GM12878 (cell line): ENCODE data around the gene PTGES3L. TPM values are rescaled to one million over a fixed set of nuclear protein-coding genes. Genes with fewer than 3 reads are reported as not detected.
A peak's percentile ranks its signal among the peaks of the same experiment; 100 is the strongest.

ENCODE experiments used
- ATAC-seq: fragments of 200-7000 bp; cut with Tn5 transposase; 3 replicates; pipeline ENCODE4 v1.9.1; 2020; ENCODE audit warnings: mild to moderate bottlenecking, moderate library complexity
- BruUV-seq: library from RNA; stranded (reverse); fragments of 400-500 nt; replicated peaks from 2 replicates; lab custom pipeline; 2021; lab: Mats Ljungman, UMichigan
- CTCF ChIA-PET: fragments of 300-600 bp; sonication (Branson Sonifier 250); formaldehyde crosslinking; extraction: SDS; loops from one replicate; lab custom pipeline; 2021; ENCODE audit warnings: inconsistent platforms; lab: Yijun Ruan, JAX
- POLR2A ChIA-PET: fragments of 350-600 bp; formaldehyde crosslinking; extraction: SDS; loops from one replicate; lab custom pipeline; 2021; ENCODE audit warnings: inconsistent platforms; lab: Charles Lee
- RAD21 ChIA-PET: fragments of 300-600 bp; sonication (Branson Sonifier 250); formaldehyde crosslinking; loops from one replicate; lab custom pipeline; 2023; ENCODE audit warnings: antibody characterized with exemption; ENCODE audit not compliant: unreplicated experiment; lab: Charles Lee
- SMC1A ChIA-PET: fragments of 300-600 bp; sonication (Branson Sonifier 250); formaldehyde crosslinking; loops from one replicate; lab custom pipeline; 2023; ENCODE audit not compliant: unreplicated experiment, uncharacterized antibody; lab: Charles Lee
- DNase-seq: peaks from one replicate; pipeline ENCODE4 v3.0.0-alpha.2; 2011; ENCODE audit warnings: low read depth, low spot score
- FAIRE-seq: peaks from 3 replicates; lab custom pipeline; 2011; peaks lifted over from hg19 to GRCh38; lab: Jason Lieb, UNC
- H2AFZ ChIP-seq: 2 replicates; pipeline ENCODE4 v1.6.0; 2011; ENCODE audit warnings: low read depth, low read length, control low read depth; ENCODE audit not compliant: control insufficient read depth
- H3K27ac ChIP-seq: 2 replicates; pipeline ENCODE4 v1.5.1; 2011; ENCODE audit warnings: control low read depth; ENCODE audit not compliant: control insufficient read depth, insufficient read depth
- H3K27me3 ChIP-seq, 2 experiments: replicated peaks in 1 of 2; 2 replicates each; pipeline versions ENCODE4 v1.6.0 to v1.6.1; 2011; ENCODE audit warnings: low read length in 1 of 2; ENCODE audit not compliant: control insufficient read depth in 2 of 2, insufficient read depth in 2 of 2
- H3K36me3 ChIP-seq, 2 experiments: 2 replicates each; pipeline ENCODE4 v1.5.1; 2011; ENCODE audit warnings: low read length in 1 of 2; ENCODE audit not compliant: control insufficient read depth in 2 of 2, insufficient read depth in 2 of 2
- H3K4me1 ChIP-seq: 2 replicates; pipeline ENCODE4 v1.6.1; 2011; ENCODE audit warnings: mild to moderate bottlenecking, low read length, moderate library complexity, mixed read lengths; ENCODE audit not compliant: control insufficient read depth, insufficient read depth
- H3K4me2 ChIP-seq: 2 replicates; pipeline ENCODE4 v1.6.0; 2011; ENCODE audit warnings: control low read depth; ENCODE audit not compliant: control insufficient read depth, insufficient read depth
- H3K4me3 ChIP-seq: fragments of 200-600 bp; sonication (generic); 2 replicates; pipeline ENCODE4 v1.5.1; 2016
- H3K79me2 ChIP-seq: 2 replicates; pipeline ENCODE4 v1.6.0; 2011; ENCODE audit warnings: low read length; ENCODE audit not compliant: control insufficient read depth, insufficient read depth
- H3K9ac ChIP-seq: 2 replicates; pipeline ENCODE4 v1.8.0; 2011; ENCODE audit warnings: low read length, control low read depth, mixed read lengths; ENCODE audit not compliant: control insufficient read depth, insufficient read depth
- H3K9me3 ChIP-seq: replicated peaks from 3 replicates; pipeline ENCODE4 v1.5.1; 2011; ENCODE audit warnings: mild to moderate bottlenecking, low read length; ENCODE audit not compliant: control insufficient read depth, insufficient read depth
- H4K20me1 ChIP-seq: 2 replicates; pipeline ENCODE4 v1.6.0; 2011; ENCODE audit not compliant: control insufficient read depth, insufficient read depth
- BHLHE40 ChIP-seq, 2 experiments: fragments of 450-650 bp in 1 of 2; IDR thresholded peaks; 2 replicates each; pipeline ENCODE4 v1.6.1; 2011 to 2017; ENCODE audit warnings: low read depth in 2 of 2, borderline replicate concordance in 1 of 2, improper control_type of control experiment in 1 of 2, low read length in 1 of 2, mild to moderate bottlenecking in 1 of 2
- FOXK2 ChIP-seq: fragments of 450-650 bp; IDR thresholded peaks from 2 replicates; pipeline ENCODE4 v1.6.1; 2017; ENCODE audit warnings: mild to moderate bottlenecking, moderate library complexity
- IKZF2 ChIP-seq, 2 experiments: fragments of 450-650 bp; IDR thresholded peaks; 2 replicates each; pipeline ENCODE4 v1.6.1; 2017; ENCODE audit warnings: mild to moderate bottlenecking in 2 of 2, moderate library complexity in 2 of 2
- MTA2 ChIP-seq: fragments of 450-650 bp; IDR thresholded peaks from 2 replicates; pipeline ENCODE4 v1.6.1; 2016; ENCODE audit warnings: low read depth, mild to moderate bottlenecking, moderate library complexity
- MYB ChIP-seq: fragments of 150-350 bp; IDR thresholded peaks from 2 replicates; pipeline ENCODE4 v1.6.1; 2014; ENCODE audit warnings: mild to moderate bottlenecking, low read depth, low read length, borderline replicate concordance
- NBN ChIP-seq: fragments of 450-650 bp; IDR thresholded peaks from 2 replicates; pipeline ENCODE4 v1.6.1; 2016
- TARDBP ChIP-seq: IDR thresholded peaks from 2 replicates; pipeline ENCODE4 v1.6.1; 2016; ENCODE audit warnings: borderline replicate concordance
- WGBS: methylation state at CpG from one replicate; pipeline ENCODE4 v1.1.6; 2016; ENCODE audit warnings: low lambda C conversion rate; ENCODE audit not compliant: insufficient replicate concordance, insufficient coverage; ENCODE audit errors: missing lambda C conversion rate; 5-methylcytosine and 5-hydroxymethylcytosine counted together
- in situ Hi-C: fragments of 300-500 bp; cut with MboI; formaldehyde crosslinking; loops from 9 replicates; pipeline ENCODE4 v1.14.3; 2018; ENCODE audit warnings: mixed read lengths
- intact Hi-C: fragments of 100-400 bp; cut with micrococcal nuclease; formaldehyde crosslinking; loops from one replicate; pipeline ENCODE4 v1.14.2; 2022; ENCODE audit not compliant: unreplicated experiment
- polyA plus RNA-seq, 11 experiments: library from polyadenylated mRNA; depleted of rRNA in 4 of 11; unstranded in 6 of 11; stranded (reverse) in 5 of 11; fragments of >200 nt; fragmentation: Nextera tagmentation in 4 of 11; fragmentation: Illumina TruSeq in 1 of 11; extraction: Ambion mirVana in 4 of 11; extraction: Trizol in 1 of 11; gene quantifications; 1 replicate in 1 of 11; 2 replicates in 10 of 11; pipeline versions ENCODE4 v1.2.1 to v1.2.3, GENCODE V29; 2011 to 2016; ENCODE audit warnings: inconsistent platforms in 2 of 11, missing spikeins in 2 of 11, low read depth in 1 of 11
- small RNA-seq: library from RNA; depleted of rRNA; stranded (forward); fragments of <200 nt; gene quantifications from one replicate; pipeline ENCODE3, GENCODE V24; 2014
- total RNA-seq, 4 experiments: library from RNA; depleted of rRNA in 3 of 4; stranded (reverse); fragments of >200 nt in 3 of 4; fragmentation: Illumina TruSeq in 1 of 4; extraction: Trizol in 1 of 4; gene quantifications; 2 replicates each; pipeline versions ENCODE4 v1.2.1 to v1.2.3, GENCODE V29; 2013 to 2021

Gene PTGES3L
- total and polyA plus RNA-seq, 10 of the 15 experiments (the other 5 are each of a cell fraction or from before 2014, with no cell fraction given), result 0.11 to 2.3 (median 0.98) TPM

- TF ChIP-seq BHLHE40 (IDR thresholded peaks at IDR 0.05; ENCODE audit: borderline replicate concordance in 1 of 2, low read depth in 2 of 2, low read length in 1 of 2) (no peak), TARDBP (no peak), MYB (no peak), FOXK2 (peak; percentile 32; the same call in 1 of the 2 replicates), IKZF2 (IDR thresholded peaks at IDR 0.05) (peak in 1 of 2 experiments; percentile 43; a peak in 2 of 4 replicates), MTA2 (peak; percentile 83), NBN (peak; percentile 35; the same call in 1 of the 2 replicates)
- intact Hi-C loops, result no loop called here
- WGBS, result 42% methylated on average over 3 of the region's 3 CpGs
- H3K9ac ChIP-seq, result no peak overlapping the region
- in situ Hi-C loops, result no loop called here
- peak; percentile 70 for ATAC-seq
- no TSS peak for BruUV-seq
- POLR2A ChIA-PET, result interaction anchor here (0.5 to 1.1 kb wide), 3 partner anchors 156 to 1474 kb away, joined by 3 to 9 read pairs (median 3); no protein-coding TSS in a partner anchor
- no peak for FAIRE-seq
- no peaks in the 10 kb centered on the region; a peak in 1 of 4 replicates for H3K27me3 ChIP-seq
- no peak overlapping the region for H2AFZ ChIP-seq
- SMC1A ChIA-PET, result interaction anchor here (0.9 to 1.6 kb wide), 5 partner anchors 10 to 389 kb away, joined by 3 to 5 read pairs (median 4); partner anchors contain the start of gene RPL27
- no peak overlapping the region for H3K4me2 ChIP-seq
- H3K9me3 ChIP-seq, result no peaks in the 10 kb centered on the region
- no peak overlapping the region for H3K4me3 ChIP-seq
- no peak for DNase-seq
- no peaks in the 10 kb centered on the region for H3K79me2 ChIP-seq
- RAD21 ChIA-PET, result interaction anchor here (0.8 to 2.4 kb wide), 2 partner anchors 10 to 95 kb away, joined by 3 to 8 read pairs; partner anchors contain the start of gene BECN1
- H3K27ac ChIP-seq, result no peak overlapping the region
- CTCF ChIA-PET, result interaction anchor here (1.8 to 6.7 kb wide), 3 partner anchors 11 to 99 kb away, joined by 7 to 40 read pairs (median 8); partner anchors contain the start of gene BECN1
- H3K36me3 ChIP-seq, result no peaks in the 10 kb centered on the region
- H3K4me1 ChIP-seq, result no peaks in the 10 kb centered on the region
- no peaks in the 10 kb centered on the region for H4K20me1 ChIP-seq
These were observed 60.9 kb downstream of the PTGES3L start for GRCh38 chr17:42918902-42919521.

Small RNA genes within 50 kb of the gene (small RNA-seq; reads per million reads assigned to genes)
- 0.55 reads per million, percentile 11 among the genes with 10 or more reads in this experiment for gene AARSD1
- gene RF00561, result not detected

Other genes starting within 250 kb of the PTGES3L start
Only the 7 nearest of the 21 such genes appear.
- gene G6PC1, start 79.3 kb downstream of the PTGES3L start, total RNA-seq (2014; rRNA removed), result not detected in 2 replicates
- not detected in 2 replicates for gene G6PC1, start 79.3 kb downstream of the PTGES3L start, total RNA-seq (2014; rRNA removed; fragmentation: Illumina TruSeq; extraction: Trizol)
- 0.11 TPM in 1 of 2 replicates, not detected in the other for gene G6PC1, start 79.3 kb downstream of the PTGES3L start, total RNA-seq (2021)
- not detected in 2 replicates for gene G6PC1, start 79.3 kb downstream of the PTGES3L start, polyA plus RNA-seq (2011; rRNA removed)
- not detected in 2 replicates for gene G6PC1, start 79.3 kb downstream of the PTGES3L start, polyA plus RNA-seq (2014; fragmentation: Illumina TruSeq; extraction: Trizol)
- not detected for gene G6PC1, start 79.3 kb downstream of the PTGES3L start, polyA plus RNA-seq (2014; fragmentation: Nextera tagmentation; extraction: Ambion mirVana)
- gene G6PC1, start 79.3 kb downstream of the PTGES3L start, polyA plus RNA-seq (2014; rRNA removed), result not detected in 2 replicates
- gene G6PC1, start 79.3 kb downstream of the PTGES3L start, polyA plus RNA-seq (2016; fragmentation: Nextera tagmentation; extraction: Ambion mirVana), result not detected
- 37.5 and 39.0 TPM in 2 replicates for gene AARSD1, start 15.6 kb downstream of the PTGES3L start, total RNA-seq (2014; rRNA removed)
- gene AARSD1, start 15.6 kb downstream of the PTGES3L start, total RNA-seq (2014; rRNA removed; fragmentation: Illumina TruSeq; extraction: Trizol), result 41.7 and 42.3 TPM in 2 replicates
- 38.6 and 41.7 TPM in 2 replicates for gene AARSD1, start 15.6 kb downstream of the PTGES3L start, total RNA-seq (2021)
- 54.5 and 59.6 TPM in 2 replicates for gene AARSD1, start 15.6 kb downstream of the PTGES3L start, polyA plus RNA-seq (2011; rRNA removed)
- gene AARSD1, start 15.6 kb downstream of the PTGES3L start, polyA plus RNA-seq (2014; fragmentation: Illumina TruSeq; extraction: Trizol), result 42.2 and 52.1 TPM in 2 replicates
- gene AARSD1, start 15.6 kb downstream of the PTGES3L start, polyA plus RNA-seq (2014; fragmentation: Nextera tagmentation; extraction: Ambion mirVana), result 10 to 100 TPM; 32.2 to 53.6 TPM
- 54.6 and 58.6 TPM in 2 replicates for gene AARSD1, start 15.6 kb downstream of the PTGES3L start, polyA plus RNA-seq (2014; rRNA removed)
- 10 to 100 TPM; 84.1 to 86.2 TPM for gene AARSD1, start 15.6 kb downstream of the PTGES3L start, polyA plus RNA-seq (2016; fragmentation: Nextera tagmentation; extraction: Ambion mirVana)
- 8.1 and 8.3 TPM in 2 replicates for gene RUNDC1, start 485 bp upstream of the PTGES3L start, total RNA-seq (2014; rRNA removed)
- gene RUNDC1, start 485 bp upstream of the PTGES3L start, total RNA-seq (2014; rRNA removed; fragmentation: Illumina TruSeq; extraction: Trizol), result 5.7 and 5.9 TPM in 2 replicates
- gene RUNDC1, start 485 bp upstream of the PTGES3L start, total RNA-seq (2021), result 9.0 and 9.5 TPM in 2 replicates
- gene RUNDC1, start 485 bp upstream of the PTGES3L start, polyA plus RNA-seq (2011; rRNA removed), result 10.7 and 15.6 TPM in 2 replicates
- 6.1 and 8.2 TPM in 2 replicates for gene RUNDC1, start 485 bp upstream of the PTGES3L start, polyA plus RNA-seq (2014; fragmentation: Illumina TruSeq; extraction: Trizol)
- 1 to 10 TPM; 2.9 to 3.0 TPM for gene RUNDC1, start 485 bp upstream of the PTGES3L start, polyA plus RNA-seq (2014; fragmentation: Nextera tagmentation; extraction: Ambion mirVana)
- 7.1 and 7.2 TPM in 2 replicates for gene RUNDC1, start 485 bp upstream of the PTGES3L start, polyA plus RNA-seq (2014; rRNA removed)
- 1 to 10 TPM; 8.7 to 9.6 TPM for gene RUNDC1, start 485 bp upstream of the PTGES3L start, polyA plus RNA-seq (2016; fragmentation: Nextera tagmentation; extraction: Ambion mirVana)
- 2,683 and 2,694 TPM in 2 replicates for gene RPL27, start 18.3 kb upstream of the PTGES3L start, total RNA-seq (2014; rRNA removed)
- 3,457 and 3,568 TPM in 2 replicates for gene RPL27, start 18.3 kb upstream of the PTGES3L start, total RNA-seq (2014; rRNA removed; fragmentation: Illumina TruSeq; extraction: Trizol)
- gene RPL27, start 18.3 kb upstream of the PTGES3L start, total RNA-seq (2021), result 1,748 and 1,834 TPM in 2 replicates
- gene RPL27, start 18.3 kb upstream of the PTGES3L start, polyA plus RNA-seq (2011; rRNA removed), result 5,833 and 6,934 TPM in 2 replicates
- gene RPL27, start 18.3 kb upstream of the PTGES3L start, polyA plus RNA-seq (2014; fragmentation: Illumina TruSeq; extraction: Trizol), result 5,212 and 5,530 TPM in 2 replicates
- 1,000 to 10,000 TPM; 4,376 to 4,686 TPM for gene RPL27, start 18.3 kb upstream of the PTGES3L start, polyA plus RNA-seq (2014; fragmentation: Nextera tagmentation; extraction: Ambion mirVana)
- 3,489 and 4,101 TPM in 2 replicates for gene RPL27, start 18.3 kb upstream of the PTGES3L start, polyA plus RNA-seq (2014; rRNA removed)
- 1,000 to 10,000 TPM; 2,215 to 2,394 TPM for gene RPL27, start 18.3 kb upstream of the PTGES3L start, polyA plus RNA-seq (2016; fragmentation: Nextera tagmentation; extraction: Ambion mirVana)
- gene IFI35, start 26.7 kb upstream of the PTGES3L start, total RNA-seq (2014; rRNA removed), result 80.0 and 81.1 TPM in 2 replicates
- 30.7 and 35.5 TPM in 2 replicates for gene IFI35, start 26.7 kb upstream of the PTGES3L start, total RNA-seq (2014; rRNA removed; fragmentation: Illumina TruSeq; extraction: Trizol)
- 61.3 and 63.8 TPM in 2 replicates for gene IFI35, start 26.7 kb upstream of the PTGES3L start, total RNA-seq (2021)
- 50.9 and 66.8 TPM in 2 replicates for gene IFI35, start 26.7 kb upstream of the PTGES3L start, polyA plus RNA-seq (2011; rRNA removed)
- 25.6 and 57.7 TPM in 2 replicates for gene IFI35, start 26.7 kb upstream of the PTGES3L start, polyA plus RNA-seq (2014; fragmentation: Illumina TruSeq; extraction: Trizol)
- 10 to 100 TPM; 18.4 to 24.4 TPM for gene IFI35, start 26.7 kb upstream of the PTGES3L start, polyA plus RNA-seq (2014; fragmentation: Nextera tagmentation; extraction: Ambion mirVana)
- 69.8 and 81.6 TPM in 2 replicates for gene IFI35, start 26.7 kb upstream of the PTGES3L start, polyA plus RNA-seq (2014; rRNA removed)
- gene IFI35, start 26.7 kb upstream of the PTGES3L start, polyA plus RNA-seq (2016; fragmentation: Nextera tagmentation; extraction: Ambion mirVana), result 10 to 100 TPM; 82.9 to 92.2 TPM
- gene VAT1, start 42.3 kb upstream of the PTGES3L start, total RNA-seq (2014; rRNA removed), result 6.5 and 8.6 TPM in 2 replicates
- 4.8 and 5.0 TPM in 2 replicates for gene VAT1, start 42.3 kb upstream of the PTGES3L start, total RNA-seq (2014; rRNA removed; fragmentation: Illumina TruSeq; extraction: Trizol)
- gene VAT1, start 42.3 kb upstream of the PTGES3L start, total RNA-seq (2021), result 15.7 and 19.8 TPM in 2 replicates
- gene VAT1, start 42.3 kb upstream of the PTGES3L start, polyA plus RNA-seq (2011; rRNA removed), result 7.6 and 17.4 TPM in 2 replicates
- 5.0 and 8.6 TPM in 2 replicates for gene VAT1, start 42.3 kb upstream of the PTGES3L start, polyA plus RNA-seq (2014; fragmentation: Illumina TruSeq; extraction: Trizol)
- 1 to 10 TPM; 6.0 to 7.8 TPM for gene VAT1, start 42.3 kb upstream of the PTGES3L start, polyA plus RNA-seq (2014; fragmentation: Nextera tagmentation; extraction: Ambion mirVana)
- 6.4 and 7.0 TPM in 2 replicates for gene VAT1, start 42.3 kb upstream of the PTGES3L start, polyA plus RNA-seq (2014; rRNA removed)
- gene VAT1, start 42.3 kb upstream of the PTGES3L start, polyA plus RNA-seq (2016; fragmentation: Nextera tagmentation; extraction: Ambion mirVana), result 1 to 10 TPM; 7.0 to 9.0 TPM
- gene RND2, start 45.2 kb upstream of the PTGES3L start, total RNA-seq (2014; rRNA removed), result not detected in 2 replicates
- gene RND2, start 45.2 kb upstream of the PTGES3L start, total RNA-seq (2014; rRNA removed; fragmentation: Illumina TruSeq; extraction: Trizol), result not detected in 2 replicates
- not detected in 2 replicates for gene RND2, start 45.2 kb upstream of the PTGES3L start, total RNA-seq (2021)
- gene RND2, start 45.2 kb upstream of the PTGES3L start, polyA plus RNA-seq (2011; rRNA removed), result 0.01 and 0.03 TPM in 2 replicates
- gene RND2, start 45.2 kb upstream of the PTGES3L start, polyA plus RNA-seq (2014; fragmentation: Illumina TruSeq; extraction: Trizol), result 0.01 TPM in 1 of 2 replicates, not detected in the other
- gene RND2, start 45.2 kb upstream of the PTGES3L start, polyA plus RNA-seq (2014; fragmentation: Nextera tagmentation; extraction: Ambion mirVana), result not detected
- 0.03 TPM in 1 of 2 replicates, not detected in the other for gene RND2, start 45.2 kb upstream of the PTGES3L start, polyA plus RNA-seq (2014; rRNA removed)
- gene RND2, start 45.2 kb upstream of the PTGES3L start, polyA plus RNA-seq (2016; fragmentation: Nextera tagmentation; extraction: Ambion mirVana), result under 1 TPM; 0.04 to 0.05 TPM